HG02763 (cell line): Measurements from ENCODE around the gene SAP25.

Experiments used
- ATAC-seq: cut with Tn5 transposase; IDR thresholded peaks from one replicate; pipeline ENCODE4 v1.9.1; 2021; ENCODE audit warnings: mild to moderate bottlenecking, moderate library complexity; ENCODE audit not compliant: unreplicated experiment

The SAP25 gene

DNA sequence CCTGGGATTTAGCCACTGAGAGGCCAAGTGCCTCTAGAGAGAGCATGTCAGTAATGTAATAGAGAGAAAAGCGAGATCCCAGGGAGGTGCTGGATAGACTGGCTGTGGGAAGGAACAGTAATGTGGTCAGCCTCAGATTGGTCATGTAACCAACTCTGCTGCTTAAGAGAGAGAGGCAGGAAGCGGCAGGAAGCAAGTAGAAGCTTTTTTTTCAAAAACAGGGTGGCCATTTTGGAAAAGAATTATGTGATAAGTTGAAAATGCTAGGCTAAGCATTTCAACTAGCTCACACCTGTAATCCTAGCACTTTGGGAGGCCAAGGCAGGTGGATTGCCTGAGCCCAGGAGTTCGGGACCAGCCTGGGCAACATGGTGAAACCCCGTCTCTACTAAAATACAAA lies 24.7 kb upstream of the SAP25 start:
- ATAC-seq = no peak

DNA sequence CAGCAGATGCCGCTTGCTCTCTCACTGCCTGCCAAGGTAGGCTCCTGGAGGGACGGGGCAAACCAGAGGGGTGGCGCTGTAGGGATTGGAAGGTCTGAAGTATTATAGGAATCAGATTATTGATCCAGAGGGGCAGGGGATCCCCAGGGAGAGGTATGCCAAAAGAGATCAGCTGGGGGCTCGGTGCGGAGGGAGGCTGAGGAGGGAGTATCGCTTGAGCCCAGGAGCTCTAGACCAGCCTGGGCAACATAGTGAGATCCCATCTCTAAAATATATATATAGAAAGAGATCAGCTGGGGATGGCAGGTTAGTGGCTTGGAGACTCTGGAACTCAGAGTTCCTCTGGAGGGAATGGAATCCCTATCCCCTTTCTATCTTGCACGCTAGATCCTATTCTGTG lies 21.5 kb upstream of the SAP25 start:
- ATAC-seq = no peak

DNA sequence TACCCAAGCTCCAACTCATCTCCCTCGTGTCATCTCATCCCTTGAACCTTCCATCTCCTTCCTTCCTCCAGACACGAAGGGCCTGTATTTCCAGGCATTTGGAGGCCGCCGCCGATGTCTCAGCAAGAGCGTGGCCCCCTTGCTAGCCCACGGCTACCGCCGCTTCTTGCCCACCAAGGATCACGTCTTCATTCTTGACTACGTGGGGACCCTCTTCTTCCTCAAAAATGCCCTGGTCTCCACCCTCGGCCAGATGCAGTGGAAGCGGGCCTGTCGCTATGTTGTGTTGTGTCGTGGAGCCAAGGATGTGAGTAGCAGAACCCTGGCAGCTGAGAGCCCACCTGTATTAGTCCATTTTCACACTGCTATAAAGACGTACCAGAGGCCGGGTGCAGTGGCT lies 17.9 kb upstream of the SAP25 start:
- no peak for ATAC-seq

DNA sequence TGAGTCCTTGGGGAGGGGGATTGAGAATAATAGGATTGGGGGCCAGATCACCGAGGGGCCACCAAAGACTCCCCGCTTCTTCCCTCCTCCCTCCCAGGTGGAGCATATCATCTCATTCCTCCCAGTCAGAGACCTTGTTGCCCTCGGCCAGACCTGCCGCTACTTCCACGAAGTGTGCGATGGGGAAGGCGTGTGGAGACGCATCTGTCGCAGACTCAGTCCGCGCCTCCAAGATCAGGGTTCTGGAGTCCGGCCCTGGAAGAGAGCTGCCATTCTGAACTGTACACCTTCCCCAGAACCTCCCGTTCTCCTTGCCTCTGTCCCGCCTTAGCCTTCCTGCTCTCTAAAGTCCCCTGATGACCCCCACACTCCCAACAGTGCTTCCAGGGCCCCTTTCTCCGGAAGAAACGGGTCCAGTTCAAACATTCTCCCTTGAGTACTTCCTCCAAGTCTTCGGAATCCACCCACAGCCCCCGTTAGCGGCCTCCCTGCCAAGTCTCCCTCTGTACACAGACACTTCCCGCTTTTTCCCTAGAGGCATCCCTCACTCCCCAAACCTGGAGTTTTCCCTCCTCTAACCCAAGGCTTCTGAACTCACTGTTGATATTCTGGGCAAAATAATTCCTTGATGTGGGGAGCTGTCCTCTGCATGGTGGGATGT lies 16.5 kb upstream of the SAP25 start:
- ATAC-seq = no peak

DNA sequence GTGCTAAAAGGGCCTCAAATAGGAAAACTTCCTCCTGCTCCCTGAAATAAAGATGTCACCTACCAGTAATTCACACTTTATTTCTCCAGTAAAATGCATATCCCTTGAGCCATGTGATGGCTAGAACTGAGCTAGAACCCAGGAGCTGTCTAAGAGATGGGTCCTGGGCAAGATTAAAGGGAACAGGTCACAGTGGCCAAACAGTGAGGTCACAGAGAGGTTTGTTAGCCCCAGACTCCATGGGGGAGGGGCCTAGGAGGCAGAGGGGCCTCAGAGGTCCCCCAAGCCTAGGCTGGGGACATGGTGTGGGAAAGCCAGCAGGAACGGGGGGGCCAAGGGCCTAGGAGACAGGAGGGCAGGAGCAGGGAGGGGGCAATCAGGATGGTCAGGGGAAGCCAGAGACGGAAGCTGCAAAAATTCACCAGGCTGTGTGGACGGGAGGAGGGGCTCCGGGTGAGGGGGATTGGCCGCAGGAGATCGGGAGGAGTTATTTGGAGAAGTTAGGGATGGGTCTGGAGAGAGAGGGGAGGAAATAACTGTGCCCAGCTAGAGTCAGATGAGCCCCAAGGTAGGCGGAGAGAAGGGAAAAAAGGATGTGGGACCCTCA lies 15.7 kb upstream of the SAP25 start:
- ATAC-seq = no peak

DNA sequence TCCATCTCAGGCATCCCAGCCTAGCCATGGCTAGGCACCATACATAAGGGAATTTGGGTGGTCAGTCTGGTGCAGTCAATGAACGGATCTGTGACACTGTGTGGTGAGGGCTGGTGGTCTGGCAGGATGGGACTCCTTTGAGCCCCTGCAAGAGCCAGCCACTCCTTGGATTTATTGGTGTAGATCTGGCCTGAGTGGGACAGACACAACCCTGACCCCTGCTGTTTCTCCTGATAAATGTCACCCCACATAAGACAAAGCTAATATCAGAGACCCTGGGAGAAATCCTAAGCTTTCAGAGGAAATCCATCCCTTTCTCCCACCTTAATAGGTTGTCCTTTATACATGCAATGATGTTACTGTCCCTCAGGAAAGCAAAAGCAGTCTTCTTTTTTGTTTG lies 14.7 kb upstream of the SAP25 start:
- no peak for ATAC-seq

DNA sequence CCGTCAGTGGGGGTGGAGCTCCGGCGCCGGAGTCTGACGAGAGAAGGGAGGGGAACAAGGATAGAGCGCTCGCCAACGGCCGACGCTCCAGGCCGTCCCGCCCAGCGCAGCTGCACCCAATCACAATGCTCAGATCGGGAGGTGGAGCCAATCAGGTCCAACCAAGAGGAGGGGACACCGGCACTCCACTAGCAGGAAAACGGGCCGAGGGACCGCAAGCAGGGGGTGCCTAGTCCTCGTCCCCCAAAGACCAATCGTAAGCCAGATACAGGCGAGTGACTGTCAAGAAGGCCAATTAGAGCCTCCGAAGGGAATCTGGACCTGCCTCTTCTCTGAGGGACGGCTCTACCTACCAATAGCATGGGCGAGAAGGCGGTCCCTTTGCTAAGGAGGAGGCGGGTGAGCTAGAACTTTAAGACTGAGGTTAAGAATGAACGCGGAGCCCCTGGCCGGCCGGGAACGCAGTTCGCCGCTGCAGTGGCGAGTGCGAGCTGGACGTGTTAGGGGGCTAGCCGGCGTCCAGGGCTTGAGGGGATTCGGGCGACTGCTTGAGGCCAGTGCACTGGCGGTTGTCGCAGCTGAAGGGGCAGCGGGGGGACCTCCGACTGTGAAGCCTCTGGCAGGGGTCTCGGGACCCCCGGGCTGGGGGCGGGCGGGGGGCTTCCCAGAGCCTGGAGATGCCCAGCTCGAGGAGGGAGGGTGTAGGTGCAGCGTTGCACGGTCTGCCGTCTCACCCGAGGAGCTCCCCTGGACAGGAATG lies 12.7 kb upstream of the SAP25 start, which contains the start of gene FBXO24:
Gene FBXO24, plus strand, starts transcription at position 63 of the 760 bp plus-strand sequence. Its CDS starts 298 bp downstream, at position 361.
- peak; percentile 84 for ATAC-seq

DNA sequence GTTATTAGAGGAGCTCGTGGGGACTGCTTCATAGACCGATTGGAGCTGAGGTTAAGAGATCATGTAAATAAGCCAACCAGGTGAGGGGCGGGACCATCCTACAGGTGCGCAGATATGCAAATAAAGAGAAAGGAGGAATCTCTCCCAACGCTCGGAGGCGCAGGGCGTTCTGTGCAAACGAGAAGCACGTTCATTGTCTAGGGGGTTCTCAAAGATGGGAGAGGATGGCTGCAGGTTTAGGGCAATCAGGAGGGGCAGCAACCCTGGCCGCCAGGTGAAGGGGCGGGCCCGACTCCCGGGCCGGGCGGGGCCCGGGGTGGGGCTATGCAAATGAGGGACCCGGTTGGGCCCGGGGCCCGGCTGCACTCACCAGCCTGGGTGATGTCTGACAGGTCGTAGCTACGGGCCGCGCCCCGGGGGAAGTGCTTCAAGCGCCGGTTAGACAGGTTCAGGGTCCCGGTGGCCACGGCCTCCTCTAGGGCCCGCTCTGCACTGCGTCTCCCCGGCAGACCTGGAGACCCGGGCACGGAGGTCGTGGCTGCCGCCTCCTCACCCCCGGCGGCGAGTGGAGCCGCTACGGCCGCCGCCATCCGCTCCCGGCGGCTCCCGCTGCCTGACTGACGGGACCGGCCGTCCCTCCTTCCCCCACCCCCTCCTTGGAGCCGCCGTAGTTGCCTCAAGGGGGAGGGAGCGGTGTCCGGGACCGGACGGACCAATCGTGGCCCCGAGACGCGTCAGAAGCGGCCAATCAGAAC lies 12.0 kb upstream of the SAP25 start, which contains the start of gene LRCH4:
Gene LRCH4, minus strand, starts transcription at position 619 of the 755 bp plus-strand sequence. Its CDS starts 29 bp downstream, at position 590.
- peak; percentile 24 for ATAC-seq

DNA sequence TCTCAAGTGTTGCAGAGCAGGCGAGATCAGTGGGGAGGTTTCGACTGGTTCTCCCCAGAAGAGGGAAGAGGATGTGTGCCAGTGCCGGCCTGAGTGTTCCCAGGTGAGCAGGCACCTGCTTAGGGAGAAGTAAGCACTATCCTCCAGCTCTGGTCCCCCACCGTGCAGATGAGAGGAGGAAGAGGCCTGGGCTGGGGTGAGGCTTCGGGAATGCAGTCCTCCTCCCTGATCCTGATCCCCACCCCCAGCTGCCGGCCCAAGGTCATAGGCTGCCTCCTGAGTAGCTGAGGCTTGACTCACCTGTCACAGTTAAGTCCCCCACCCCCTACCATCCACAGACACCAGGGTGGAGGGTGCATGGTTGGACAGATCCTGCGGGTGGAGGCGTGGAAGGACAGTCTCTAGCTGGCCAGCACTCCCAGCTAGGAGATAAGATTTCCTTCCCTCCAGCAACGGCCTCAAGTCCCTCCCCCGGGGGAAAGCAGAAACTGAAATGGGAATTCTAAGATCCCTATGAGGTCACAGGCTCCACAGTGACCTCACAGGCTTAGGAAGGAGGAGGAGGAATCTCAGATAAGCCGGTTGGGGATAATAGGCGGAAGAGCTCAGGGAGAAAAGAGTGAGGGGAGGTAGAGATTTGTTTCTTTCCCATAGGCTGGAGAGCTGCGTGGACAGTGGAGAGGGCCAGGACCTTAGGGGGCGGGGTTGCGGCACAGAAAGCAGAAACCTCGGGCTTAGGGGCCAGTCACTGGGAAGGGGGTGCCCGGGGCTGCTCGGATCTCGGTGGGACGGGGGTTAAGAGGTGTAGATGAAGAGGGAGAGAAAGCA lies 11.2 kb upstream of the SAP25 start:
- no peak for ATAC-seq

DNA sequence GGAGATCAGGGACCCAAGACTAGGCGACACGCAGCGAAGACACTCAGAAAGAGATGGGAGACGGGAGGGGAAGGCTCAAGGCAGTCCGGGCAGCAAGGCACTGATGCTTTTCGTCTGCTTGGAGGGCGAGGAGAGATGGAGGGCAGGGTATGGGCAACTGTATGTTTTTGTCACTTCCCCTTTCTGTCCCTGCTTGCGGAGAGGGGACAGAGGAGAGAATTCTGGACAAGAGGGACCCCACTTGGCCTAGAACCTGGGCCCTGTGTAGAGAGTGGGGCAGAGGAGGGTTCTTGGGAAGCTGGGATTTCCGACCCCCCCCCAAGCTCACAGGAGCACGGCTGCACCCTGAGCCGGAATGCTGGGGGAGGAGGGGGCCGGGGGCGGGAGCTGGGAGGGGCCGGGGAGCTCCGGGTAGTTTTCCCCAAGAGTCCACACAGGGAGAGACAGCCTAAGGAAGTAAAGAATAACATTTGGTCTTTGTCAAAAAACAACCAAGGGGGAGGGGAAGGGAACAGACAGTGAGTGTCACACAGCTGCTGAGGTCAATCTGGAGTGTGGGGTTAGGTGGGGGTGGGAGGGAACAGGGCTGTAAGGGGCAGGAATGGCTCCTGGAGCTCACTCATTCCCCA lies 10.5 kb upstream of the SAP25 start:
- ATAC-seq = no peak

DNA sequence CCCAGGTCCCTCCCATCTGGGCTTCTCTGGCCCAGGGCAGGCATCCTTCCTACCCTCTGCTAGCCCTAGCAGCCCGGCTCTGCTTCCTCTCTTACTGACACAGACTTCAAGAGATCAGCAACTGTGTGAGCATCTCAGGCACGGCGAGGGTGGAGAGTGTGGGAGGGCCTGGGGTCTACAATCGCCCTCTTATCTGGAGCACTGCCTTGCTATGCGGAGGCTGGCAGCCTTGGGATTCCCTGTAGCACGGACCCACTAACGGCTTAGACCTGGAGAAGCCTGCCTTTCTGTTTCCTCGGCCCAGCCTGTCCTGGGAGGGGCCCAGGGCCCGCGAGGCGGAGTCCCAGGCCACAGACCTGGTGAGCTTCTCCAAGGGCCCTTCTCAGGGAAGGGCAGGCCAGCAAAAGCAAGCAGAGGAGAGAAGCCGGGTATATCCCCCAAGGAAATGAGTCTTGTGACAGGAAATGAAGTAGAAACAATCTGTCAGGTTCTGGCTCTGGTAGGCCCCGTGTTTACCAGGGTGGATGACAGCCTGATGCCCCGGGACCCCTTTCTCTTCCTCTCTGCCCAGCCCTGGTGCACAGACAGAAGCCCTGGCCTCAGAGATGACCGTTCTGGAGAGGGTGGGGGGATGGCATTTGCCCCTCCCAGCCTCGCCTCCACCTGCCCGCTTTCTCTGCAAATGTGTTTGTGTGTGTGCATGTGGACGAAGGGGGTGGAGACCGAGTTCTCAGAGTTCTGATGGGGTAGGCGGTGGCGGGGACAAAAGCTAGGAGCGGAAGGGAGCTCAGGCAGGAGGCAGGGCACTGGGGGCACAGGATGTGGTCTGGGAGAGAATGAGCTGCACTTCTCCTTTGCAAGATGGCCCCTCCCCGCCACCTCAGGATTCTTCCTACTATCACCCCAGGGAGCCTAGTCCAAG lies 9.7 kb upstream of the SAP25 start:
- no peak for ATAC-seq

DNA sequence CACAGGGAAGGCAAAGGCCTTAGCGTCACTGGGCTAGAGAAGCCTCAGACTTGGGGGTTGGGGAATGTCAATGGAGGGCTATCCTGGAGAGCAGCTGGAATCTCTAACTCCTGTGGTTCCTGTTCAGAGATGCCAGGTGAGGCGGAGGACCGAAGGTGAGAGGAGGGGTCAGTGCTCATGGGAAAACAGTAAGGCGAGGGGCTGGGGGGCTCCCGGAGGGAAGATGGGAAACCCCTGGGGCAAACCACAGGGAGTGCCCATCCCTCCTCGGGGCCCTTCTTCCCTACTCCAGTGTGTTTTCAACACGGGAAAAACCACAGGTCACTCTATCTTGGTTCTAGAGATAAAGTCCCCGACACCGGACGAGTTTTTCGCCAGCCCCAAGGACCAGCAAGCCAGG lies 8.9 kb upstream of the SAP25 start:
- ATAC-seq = no peak

DNA sequence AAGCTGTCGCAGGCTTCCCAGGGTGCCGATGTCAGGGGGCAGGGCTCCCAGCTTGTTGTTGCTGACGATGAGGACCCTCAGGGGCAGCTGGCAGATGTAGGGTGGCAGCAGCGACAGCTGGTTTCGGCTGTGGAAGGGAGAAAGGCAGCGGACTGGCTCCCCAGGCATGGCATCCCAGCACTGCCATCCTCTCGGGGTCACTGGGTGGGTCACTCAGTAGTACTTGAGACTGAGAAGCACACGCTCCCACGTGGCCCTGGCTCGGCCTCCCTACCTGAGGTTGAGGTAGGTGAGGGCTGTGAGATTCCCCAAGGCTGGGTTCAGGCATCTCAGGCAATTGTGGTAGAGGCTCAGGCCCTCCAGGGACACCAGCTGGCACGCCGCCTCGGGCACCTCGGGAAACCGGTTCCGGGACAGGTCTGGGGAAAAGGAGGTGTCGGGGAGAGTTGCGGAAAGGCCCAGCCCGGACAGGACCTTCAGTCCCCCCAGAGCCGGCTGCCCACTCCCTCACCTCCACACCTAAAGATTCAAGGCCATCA lies 8.4 kb upstream of the SAP25 start:
- ATAC-seq = no peak

DNA sequence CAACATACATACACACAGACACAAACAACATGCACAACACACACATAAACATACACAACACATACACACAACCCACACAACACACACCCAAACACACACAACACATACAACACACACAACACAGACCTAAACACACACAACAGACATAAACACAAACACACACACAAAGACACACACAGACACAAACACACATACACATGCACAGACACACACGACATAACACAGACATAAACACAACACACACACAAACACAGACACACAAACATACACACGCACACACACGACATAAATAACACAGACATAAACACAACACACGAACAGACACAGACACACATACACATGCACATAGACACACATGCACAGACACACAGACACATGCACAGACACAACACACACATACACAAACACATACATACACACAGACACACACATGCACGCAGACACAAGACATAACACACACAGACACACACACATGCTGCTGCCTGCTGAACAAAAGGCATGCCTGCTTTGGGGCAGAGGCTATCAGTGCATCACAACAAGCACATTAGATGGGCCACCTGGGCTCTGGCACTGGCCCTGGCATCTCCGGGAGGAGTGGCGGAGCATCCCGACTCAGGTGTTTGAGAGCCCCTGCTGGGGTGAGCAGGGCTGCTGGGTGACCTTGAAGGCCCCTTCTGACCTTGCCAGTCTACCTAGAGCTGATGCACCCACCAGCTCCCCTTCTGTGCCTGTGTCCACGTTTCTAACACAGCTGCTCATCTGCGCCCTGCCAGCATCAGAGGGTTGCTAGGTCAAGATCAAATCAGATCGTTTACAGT lies 7.0 kb upstream of the SAP25 start:
- ATAC-seq = no peak

DNA sequence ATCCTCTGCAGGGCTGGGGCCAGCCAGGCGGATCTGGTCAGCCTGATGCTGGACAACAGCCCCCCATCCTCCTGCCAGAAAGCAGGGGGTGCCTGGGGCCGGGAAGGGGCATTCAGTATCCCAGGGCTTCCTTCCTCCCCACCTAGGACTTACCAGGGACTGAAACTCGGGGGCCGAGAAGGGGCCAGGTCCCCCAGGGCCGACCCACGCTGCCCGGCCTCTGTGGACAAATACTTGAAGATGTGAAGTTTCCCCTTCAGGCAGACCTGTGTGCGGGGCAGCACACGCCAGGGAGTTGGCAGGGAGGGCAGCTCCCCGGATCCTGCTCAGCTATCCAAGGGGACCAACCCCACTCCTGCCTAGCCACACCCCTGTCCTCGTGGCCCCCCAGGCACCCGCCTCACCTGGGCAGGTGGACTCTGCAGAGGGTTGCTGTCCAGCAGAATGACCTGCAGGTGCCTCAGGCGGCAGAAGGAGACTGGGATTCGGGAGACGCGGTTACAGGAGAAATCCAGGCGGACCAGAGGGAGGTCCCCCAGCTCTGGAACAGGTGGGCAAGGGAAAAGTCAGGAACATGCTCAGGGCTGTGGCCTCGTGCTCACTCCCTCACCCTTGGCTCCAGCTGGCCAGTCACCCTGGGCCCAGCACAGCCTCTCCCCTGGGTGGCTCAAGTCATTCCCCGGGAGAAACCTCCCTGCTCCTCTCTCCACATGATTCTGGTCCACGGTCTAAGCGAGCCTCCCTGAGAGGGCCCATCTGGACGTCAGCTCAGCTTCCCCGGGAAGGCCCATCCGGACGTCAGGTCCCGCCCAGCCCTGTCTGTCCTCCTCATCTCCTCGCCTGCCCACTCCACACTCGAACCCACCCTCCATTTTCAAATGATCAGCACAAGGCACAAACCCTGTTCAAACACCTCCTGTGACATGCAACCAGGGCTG lies 4.8 kb upstream of the SAP25 start:
- no peak for ATAC-seq

DNA sequence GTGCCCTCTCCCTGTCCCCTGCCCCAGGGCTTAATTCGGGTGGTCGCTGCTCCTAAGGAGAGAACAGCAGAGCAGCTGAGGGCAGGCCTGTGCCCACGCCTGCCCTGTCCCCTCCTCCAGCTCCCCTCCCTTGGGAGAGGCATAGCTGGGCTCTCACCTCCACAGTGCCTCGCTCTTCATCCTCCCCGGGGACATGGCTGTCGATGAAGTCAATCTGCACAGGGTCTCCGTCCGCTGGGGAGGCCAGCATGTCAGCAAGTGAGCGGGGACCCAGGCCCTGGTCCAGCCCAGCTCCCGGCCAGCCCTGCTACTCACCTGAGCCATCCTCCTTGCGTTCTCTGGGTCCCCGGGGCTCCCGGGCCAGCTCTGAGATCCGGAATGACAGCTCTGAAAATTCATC lies 3.8 kb upstream of the SAP25 start:
- ATAC-seq = no peak

DNA sequence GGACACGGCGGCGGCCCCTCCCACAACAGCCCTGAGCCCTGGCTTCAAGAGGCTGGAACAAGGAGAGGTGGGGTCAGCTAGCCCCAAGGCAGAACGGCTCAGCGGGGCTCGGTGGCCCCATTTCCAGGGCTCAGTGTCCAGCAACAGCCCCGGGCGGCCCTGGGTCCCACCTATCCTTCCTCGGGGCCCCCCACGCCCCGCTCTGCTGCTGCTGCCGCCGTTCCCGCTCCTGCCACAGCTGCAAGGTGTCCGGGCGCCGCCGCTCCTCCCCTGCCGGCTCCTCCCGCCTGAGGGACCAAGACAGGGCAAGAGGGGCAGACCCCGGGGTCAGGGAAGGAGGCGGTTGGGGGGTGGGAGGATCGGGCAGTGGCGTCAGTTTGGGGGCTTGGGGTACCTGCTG lies 3.4 kb upstream of the SAP25 start:
- ATAC-seq = no peak
